ENCODE measurements around the gene RIPK1.
"Not testable (repeated sequence)": the region's sequence is repeated elsewhere in the genome, so short reads cannot be mapped to it uniquely, and the experiment has no call there.

RIPK1 gene

DNA sequence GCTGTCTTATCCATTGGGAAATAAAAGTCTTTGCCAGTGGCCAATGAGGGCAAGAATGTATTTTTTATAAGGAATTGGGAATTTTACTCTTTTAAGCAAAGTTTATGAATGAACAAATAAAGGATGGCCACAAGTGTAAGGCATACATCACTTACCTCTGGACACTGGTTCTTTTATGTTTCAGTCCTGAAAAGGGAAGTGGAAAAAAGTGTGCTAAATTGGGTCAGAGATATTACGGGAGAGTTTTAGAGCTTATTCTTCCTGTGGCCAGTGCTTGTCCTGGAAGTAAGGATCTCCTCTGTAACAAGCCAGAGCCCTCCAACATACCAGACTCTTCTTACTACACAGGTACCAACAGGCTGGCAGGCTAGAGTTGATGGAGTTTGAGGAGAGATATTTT is 22.5 kb upstream of the RIPK1 start:
- TF ChIP-seq, protein P1, sequence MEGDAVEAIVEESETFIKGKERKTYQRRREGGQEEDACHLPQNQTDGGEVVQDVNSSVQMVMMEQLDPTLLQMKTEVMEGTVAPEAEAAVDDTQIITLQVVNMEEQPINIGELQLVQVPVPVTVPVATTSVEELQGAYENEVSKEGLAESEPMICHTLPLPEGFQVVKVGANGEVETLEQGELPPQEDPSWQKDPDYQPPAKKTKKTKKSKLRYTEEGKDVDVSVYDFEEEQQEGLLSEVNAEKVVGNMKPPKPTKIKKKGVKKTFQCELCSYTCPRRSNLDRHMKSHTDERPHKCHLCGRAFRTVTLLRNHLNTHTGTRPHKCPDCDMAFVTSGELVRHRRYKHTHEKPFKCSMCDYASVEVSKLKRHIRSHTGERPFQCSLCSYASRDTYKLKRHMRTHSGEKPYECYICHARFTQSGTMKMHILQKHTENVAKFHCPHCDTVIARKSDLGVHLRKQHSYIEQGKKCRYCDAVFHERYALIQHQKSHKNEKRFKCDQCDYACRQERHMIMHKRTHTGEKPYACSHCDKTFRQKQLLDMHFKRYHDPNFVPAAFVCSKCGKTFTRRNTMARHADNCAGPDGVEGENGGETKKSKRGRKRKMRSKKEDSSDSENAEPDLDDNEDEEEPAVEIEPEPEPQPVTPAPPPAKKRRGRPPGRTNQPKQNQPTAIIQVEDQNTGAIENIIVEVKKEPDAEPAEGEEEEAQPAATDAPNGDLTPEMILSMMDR (IDR thresholded peaks at IDR 0.05; ENCODE audit: borderline replicate concordance, control extremely low read depth, extremely low read depth, insufficient read depth, missing control alignments), result no peak
- in situ Hi-C loops (cut with MboI; ENCODE audit: low sequenced_read_pairs, unreplicated experiment), result loop anchor here (5.0 kb wide), 1 partner anchor 33 kb away; no protein-coding TSS in a partner anchor
- DNase-seq (ENCODE audit: low spot score), result no peak

DNA sequence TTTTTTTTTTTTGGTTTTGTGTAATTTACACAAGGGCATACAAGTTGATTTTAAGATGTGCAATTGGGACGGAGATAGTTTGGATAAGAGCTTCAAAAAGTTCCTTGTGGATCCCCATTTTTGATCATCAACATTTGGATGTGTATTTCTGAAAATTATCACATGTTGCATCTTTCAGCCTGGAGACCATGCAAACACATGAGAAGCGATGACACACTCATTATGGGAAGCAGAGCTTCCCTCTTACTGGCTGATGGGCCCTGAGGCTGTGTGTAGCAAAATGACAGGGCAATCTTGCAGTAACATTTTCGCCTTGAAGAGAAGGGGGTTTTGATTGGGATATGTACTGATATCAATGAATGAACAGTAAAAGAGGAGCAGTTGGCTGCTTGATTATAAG is 22.0 kb upstream of the RIPK1 start:
- in situ Hi-C loops (cut with MboI; ENCODE audit: low sequenced_read_pairs, unreplicated experiment), result loop anchor here (5.0 kb wide), 1 partner anchor 34 kb away; no protein-coding TSS in a partner anchor
- no peak for DNase-seq (ENCODE audit: low spot score)
- TF ChIP-seq, protein P1 (IDR thresholded peaks at IDR 0.05; ENCODE audit: borderline replicate concordance, control extremely low read depth, extremely low read depth, insufficient read depth, missing control alignments), result no peak

DNA sequence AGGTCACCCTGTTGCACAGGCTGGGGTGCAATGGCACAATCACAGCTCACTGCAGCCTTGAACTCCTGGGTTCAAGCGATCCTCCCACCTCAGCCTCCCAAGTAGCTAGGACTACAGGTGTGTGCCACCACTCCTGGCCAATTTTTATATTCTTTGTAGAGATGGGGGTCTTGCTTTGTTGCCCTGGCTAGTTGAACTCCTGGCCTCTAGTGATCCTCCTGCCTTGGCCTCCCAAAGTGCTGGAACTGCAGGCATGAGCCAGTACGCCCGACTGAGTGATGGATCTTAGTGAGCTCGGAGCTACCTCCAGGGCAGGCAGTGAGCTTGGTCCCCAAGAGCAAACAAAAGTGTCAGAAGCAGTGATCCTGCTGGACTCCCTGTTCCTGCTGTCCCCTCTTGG is 20.3 kb upstream of the RIPK1 start:
- not testable (repeated sequence) for DNase-seq (ENCODE audit: low spot score)
- in situ Hi-C loops (cut with MboI; ENCODE audit: low sequenced_read_pairs, unreplicated experiment), result loop anchor here (5.0 kb wide), 1 partner anchor 36 kb away; no protein-coding TSS in a partner anchor

DNA sequence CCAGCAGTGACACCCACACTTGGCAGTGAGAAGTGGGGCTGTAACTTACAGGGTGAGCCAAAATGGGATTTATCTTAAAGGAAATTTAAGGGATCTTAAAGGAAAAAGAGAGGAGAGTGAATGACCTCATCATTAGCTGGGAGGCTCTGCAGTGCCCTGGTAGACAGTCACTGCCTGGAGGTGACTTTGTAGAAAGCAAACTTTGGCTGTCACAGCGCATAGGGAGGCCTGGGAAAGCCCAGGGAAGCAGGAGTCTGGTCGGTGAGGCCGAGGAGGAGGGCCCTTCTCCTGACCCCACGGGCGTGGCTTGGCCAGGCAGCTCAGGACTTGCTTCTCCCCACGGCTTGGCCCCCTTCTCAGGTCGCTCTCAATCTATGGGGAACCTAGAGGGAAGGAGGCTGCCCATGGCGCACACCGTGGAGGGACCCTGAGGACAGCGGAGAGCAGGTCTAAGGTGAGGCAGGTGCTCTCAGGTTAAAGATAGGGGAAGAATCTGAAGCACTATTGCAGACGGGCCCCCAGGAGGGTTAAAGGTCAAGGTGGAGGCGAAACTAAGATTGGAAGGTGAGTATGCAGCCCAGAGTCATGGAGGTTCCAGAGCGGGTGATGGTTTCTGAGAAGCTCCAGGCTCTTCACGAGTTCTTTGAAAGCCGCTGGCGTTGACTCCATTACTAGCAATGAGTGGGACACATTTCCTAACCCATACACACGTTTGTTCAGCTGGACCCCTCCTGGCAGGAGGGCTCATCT is 15.6 kb upstream of the RIPK1 start:
- in situ Hi-C loops (cut with MboI; ENCODE audit: low sequenced_read_pairs, unreplicated experiment), result loop anchor here (10.0 kb wide), 1 partner anchor 58 kb away; the partner anchor contains the start of gene NQO2
- TF ChIP-seq, protein P1 (IDR thresholded peaks at IDR 0.05; ENCODE audit: borderline replicate concordance, control extremely low read depth, extremely low read depth, insufficient read depth, missing control alignments), result no peak
- DNase-seq (ENCODE audit: low spot score), result no peak

DNA sequence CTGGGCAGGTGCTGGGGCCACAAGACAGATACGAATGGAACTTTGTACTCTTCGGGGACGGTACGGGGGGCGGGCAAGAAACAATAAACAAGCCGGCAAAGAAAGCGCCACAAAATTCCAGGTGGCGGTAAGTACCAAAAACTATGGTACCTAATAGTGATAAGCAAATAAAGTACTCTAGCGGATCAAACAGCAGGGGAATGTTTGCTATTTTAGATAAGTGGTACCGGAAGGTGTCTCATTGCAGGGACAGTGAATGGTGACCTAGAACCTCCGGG is 15.1 kb upstream of the RIPK1 start:
- in situ Hi-C loops (cut with MboI; ENCODE audit: low sequenced_read_pairs, unreplicated experiment), result loop anchor here (10.0 kb wide), 1 partner anchor 58 kb away; the partner anchor contains the start of gene NQO2
- TF ChIP-seq, protein P1 (IDR thresholded peaks at IDR 0.05; ENCODE audit: borderline replicate concordance, control extremely low read depth, extremely low read depth, insufficient read depth, missing control alignments), result no peak
- DNase-seq (ENCODE audit: low spot score), result no peak

DNA sequence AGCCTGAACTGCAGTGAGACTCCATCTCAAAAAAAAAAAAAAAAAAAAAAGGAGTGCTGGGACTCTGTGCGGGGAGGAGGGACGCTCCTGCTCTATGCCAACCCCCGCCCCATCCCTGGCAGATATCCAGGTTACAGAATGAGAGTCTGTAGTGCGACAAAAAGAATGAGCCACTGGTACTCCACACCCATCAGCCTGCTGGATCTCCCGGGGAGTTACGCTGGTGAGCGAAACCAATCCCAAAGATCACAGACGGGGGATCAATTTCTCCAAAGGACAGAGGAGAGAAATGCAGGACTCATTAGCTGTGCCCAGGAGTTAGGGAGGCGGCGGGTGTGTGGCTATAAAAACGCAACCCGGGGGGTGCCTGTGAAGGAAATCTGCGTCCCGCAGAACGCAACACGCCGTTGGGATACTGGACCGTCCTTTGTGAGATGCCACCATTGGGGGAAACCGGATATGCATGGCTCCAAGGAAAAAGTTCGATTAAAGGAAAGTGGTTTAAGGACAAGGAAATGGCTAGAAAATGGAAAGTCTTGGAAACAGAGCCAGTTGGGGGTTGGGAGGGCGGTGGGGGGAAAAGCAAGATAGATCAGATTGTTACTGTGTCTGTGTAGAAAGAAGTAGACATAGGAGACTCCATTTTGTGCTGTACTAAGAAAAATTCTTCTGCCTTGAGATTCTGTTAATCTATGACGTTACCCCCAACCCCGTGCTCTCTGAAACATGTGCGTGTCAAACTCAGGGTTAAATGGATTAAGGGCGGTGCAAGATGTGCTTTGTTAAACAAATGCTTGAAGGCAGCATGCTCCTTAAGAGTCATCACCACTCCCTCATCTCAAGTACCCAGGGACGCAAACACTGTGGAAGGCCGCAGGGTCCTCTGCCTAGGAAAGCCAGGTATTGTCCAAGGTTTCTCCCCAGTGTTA is 13.8 kb upstream of the RIPK1 start:
- in situ Hi-C loops (cut with MboI; ENCODE audit: low sequenced_read_pairs, unreplicated experiment), result loop anchor here (10.0 kb wide), 1 partner anchor 60 kb away; the partner anchor contains the start of gene NQO2
- not testable (repeated sequence) for DNase-seq (ENCODE audit: low spot score)

DNA sequence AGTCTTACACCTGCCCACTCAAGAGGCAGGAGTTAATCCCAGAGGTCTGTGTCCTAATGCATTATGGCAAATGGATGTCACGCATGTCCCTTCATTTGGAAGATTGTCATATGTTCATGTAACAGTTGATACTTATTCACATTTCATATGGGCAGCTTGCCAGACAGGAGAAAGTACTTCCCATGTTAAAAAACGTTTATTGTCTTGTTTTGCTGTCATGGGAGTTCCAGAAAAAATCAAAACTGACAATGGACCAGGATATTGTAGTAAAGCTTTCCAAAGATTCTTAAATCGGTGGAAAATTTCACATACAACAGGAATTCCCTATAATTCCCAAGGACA is 13.2 kb upstream of the RIPK1 start:
- DNase-seq (ENCODE audit: low spot score), result not testable (repeated sequence)
- in situ Hi-C loops (cut with MboI; ENCODE audit: low sequenced_read_pairs, unreplicated experiment), result loop anchor here (10.0 kb wide), 1 partner anchor 60 kb away; the partner anchor contains the start of gene NQO2
